GM12878 (cell line): ENCODE data around the gene EPS8.

ENCODE experiments used
- CTCF ChIP-seq, 3 experiments: IDR thresholded peaks in 2 of 3; conservative IDR thresholded peaks in 1 of 3; 2 replicates each; pipeline ENCODE4 v1.5.1; 2011; ENCODE audit warnings: low read depth in 3 of 3, low read length in 3 of 3, mild to moderate bottlenecking in 3 of 3, control low read depth in 2 of 3, moderate library complexity in 2 of 3, inconsistent platforms in 1 of 3, mixed read lengths in 1 of 3; ENCODE audit not compliant: control insufficient read depth in 2 of 3, insufficient read depth in 1 of 3; ENCODE audit errors: extremely low read depth in 1 of 3
- EED ChIP-seq: sonication (generic); IDR thresholded peaks from 2 replicates; pipeline ENCODE4 v1.6.1; 2016; ENCODE audit warnings: antibody characterized with exemption, low read depth
- EP300 ChIP-seq, 2 experiments: fragments of 150-350 bp in 1 of 2; IDR thresholded peaks; 2 replicates each; pipeline ENCODE4 v1.6.1; 2011 to 2012; ENCODE audit warnings: low read depth in 2 of 2, low read length in 2 of 2, borderline replicate concordance in 1 of 2, improper control_type of control experiment in 1 of 2, inconsistent platforms in 1 of 2; ENCODE audit not compliant: control insufficient read depth in 1 of 2
- HDAC6 ChIP-seq: fragments of 200-600 bp; sonication (generic); IDR thresholded peaks from one replicate; pipeline ENCODE4 v1.8.0; 2017; ENCODE audit warnings: antibody characterized with exemption; ENCODE audit not compliant: unreplicated experiment
- KDM1A ChIP-seq: fragments of 200-600 bp; sonication (generic); IDR thresholded peaks from 2 replicates; pipeline ENCODE4 v1.6.1; 2016; ENCODE audit warnings: borderline replicate concordance
- NRF1 ChIP-seq: conservative IDR thresholded peaks from 2 replicates; pipeline ENCODE4 v1.6.1; 2011; ENCODE audit warnings: mild to moderate bottlenecking, low read depth, low read length, improper control_type of control experiment
- SKIL ChIP-seq: fragments of 450-650 bp; IDR thresholded peaks from 2 replicates; pipeline ENCODE4 v1.6.1; 2017; ENCODE audit warnings: mild to moderate bottlenecking, low read depth, inconsistent platforms; ENCODE audit not compliant: poor library complexity, severe bottlenecking
- TARDBP ChIP-seq: IDR thresholded peaks from 2 replicates; pipeline ENCODE4 v1.6.1; 2016; ENCODE audit warnings: borderline replicate concordance

DNA sequence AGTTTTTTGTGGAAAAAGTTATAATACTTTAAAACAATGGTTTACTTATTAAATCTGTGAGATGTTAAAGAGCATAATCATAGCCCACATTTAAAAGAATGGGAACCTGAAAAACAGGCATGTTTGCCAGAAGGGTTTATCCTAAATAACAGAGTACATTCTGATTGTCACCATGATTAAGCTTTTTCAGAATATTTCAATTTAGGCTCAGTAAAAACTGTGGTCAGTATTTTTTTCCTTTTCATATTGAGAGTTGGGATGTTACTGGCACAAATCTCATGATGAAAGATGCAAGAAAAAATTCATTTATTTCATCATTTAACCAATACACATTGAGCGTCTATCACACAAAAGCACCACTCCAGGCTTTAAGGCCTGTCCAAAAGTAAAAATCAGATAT is 18.6 kb downstream of the EPS8 start:
- TF ChIP-seq NRF1 (no peak), HDAC6 (no peak), TARDBP (no peak), KDM1A (no peak), EED (no peak), SKIL (no peak), EP300 (IDR thresholded peaks at IDR 0.05; ENCODE audit: borderline replicate concordance in 1 of 2, control insufficient read depth in 1 of 2, low read depth in 2 of 2, low read length in 2 of 2) (no peak; a peak in 1 of 4 replicates), CTCF (IDR thresholded peaks at IDR 0.05 in 2 of 3, conservative IDR thresholded peaks at IDR 0.05 in 1 of 3; ENCODE audit: control insufficient read depth in 2 of 3, extremely low read depth in 1 of 3, insufficient read depth in 1 of 3, low read depth in 3 of 3, low read length in 3 of 3) (no peak)
